ENCODE data around the gene LCN12. TPM values are rescaled to one million over a fixed set of nuclear protein-coding genes. Genes with fewer than 3 reads are reported as not detected.
A peak's percentile ranks its signal among the peaks of the same experiment; 100 is the strongest.

The LCN12 gene
- total and polyA plus RNA-seq, 2 donors from 2014 or later, result 35.5 to 42.9 TPM

GRCh38 chr9:136974817-136975535 is 22.9 kb downstream of the LCN12 start:
- FAIRE-seq (no peak), DNase-seq (no peak)
- intact Hi-C loops (cut with DNase I), result no loop called here
- Histone ChIP-seq H3K36me3 (ENCODE audit: control insufficient read depth in 2 of 3, insufficient read depth in 3 of 3, low read length in 3 of 3) (no peaks in the 10 kb centered on the region), H3K9me3 (ENCODE audit: control insufficient read depth in 2 of 3, insufficient read depth in 1 of 3, low read length in 3 of 3) (no peaks in the 10 kb centered on the region), H3K9ac (ENCODE audit: low read length in 3 of 3) (no peak overlapping the region), H3K27me3 (ENCODE audit: control insufficient read depth, insufficient read depth, low read length) (no peaks in the 10 kb centered on the region), H3K4me1 (ENCODE audit: control insufficient read depth in 2 of 3, insufficient read depth in 2 of 3, low read depth in 1 of 3, low read length in 3 of 3) (peaks cover 0 to 14% (median 0%) of the 10 kb centered on the region in 3 donors), H3K4me3 (ENCODE audit: low read length in 3 of 3) (no peak overlapping the region), H3K27ac (ENCODE audit: low read depth in 2 of 2, low read length in 2 of 2) (peak overlapping the region in 1 of 2 donors; percentile 37)
- no peak for TF ChIP-seq CTCF (IDR thresholded peaks at IDR 0.05; ENCODE audit: borderline replicate concordance, extremely low read depth, insufficient read depth)

- Histone ChIP-seq H3K36me3 (ENCODE audit: control insufficient read depth in 2 of 3, insufficient read depth in 3 of 3, low read length in 3 of 3) (no peaks in the 10 kb centered on the region), H3K9ac (ENCODE audit: low read length in 3 of 3) (no peak overlapping the region), H3K27ac (ENCODE audit: low read depth in 2 of 2, low read length in 2 of 2) (no peak overlapping the region), H3K9me3 (ENCODE audit: control insufficient read depth in 2 of 3, insufficient read depth in 1 of 3, low read length in 3 of 3) (no peaks in the 10 kb centered on the region), H3K27me3 (ENCODE audit: control insufficient read depth, insufficient read depth, low read length) (no peaks in the 10 kb centered on the region), H3K4me1 (ENCODE audit: control insufficient read depth in 2 of 3, insufficient read depth in 2 of 3, low read depth in 1 of 3, low read length in 3 of 3) (peaks cover 0 to 14% (median 0%) of the 10 kb centered on the region in 3 donors), H3K4me3 (ENCODE audit: low read length in 3 of 3) (no peak overlapping the region)
- no peak for FAIRE-seq
- intact Hi-C loops (cut with DNase I), result no loop called here
- peak in 1 of 5 donors; percentile 34 for DNase-seq
- TF ChIP-seq CTCF (IDR thresholded peaks at IDR 0.05; ENCODE audit: borderline replicate concordance, extremely low read depth, insufficient read depth), result no peak
These were observed 23.6 kb downstream of the LCN12 start for GRCh38 chr9:136975644-136976043.

- Histone ChIP-seq H3K27me3 (ENCODE audit: control insufficient read depth, insufficient read depth, low read length) (no peaks in the 10 kb centered on the region), H3K27ac (ENCODE audit: low read depth in 2 of 2, low read length in 2 of 2) (peak within 1 kb of the TSS; percentile 17 to 23), H3K4me3 (ENCODE audit: low read length in 3 of 3) (peak within 1 kb of the TSS in 1 of 3 donors; percentile 41), H3K4me1 (ENCODE audit: control insufficient read depth in 2 of 3, insufficient read depth in 2 of 3, low read depth in 1 of 3, low read length in 3 of 3) (peaks cover 0 to 14% (median 0%) of the 10 kb centered on the region in 3 donors), H3K9ac (ENCODE audit: low read length in 3 of 3) (no peak within 1 kb of the TSS), H3K9me3 (ENCODE audit: control insufficient read depth in 2 of 3, insufficient read depth in 1 of 3, low read length in 3 of 3) (no peaks in the 10 kb centered on the region), H3K36me3 (ENCODE audit: control insufficient read depth in 2 of 3, insufficient read depth in 3 of 3, low read length in 3 of 3) (no peaks in the 10 kb centered on the region)
- FAIRE-seq (no peak), DNase-seq (peak in 1 of 5 donors; percentile 87)
- TF ChIP-seq CTCF (IDR thresholded peaks at IDR 0.05; ENCODE audit: borderline replicate concordance, extremely low read depth, insufficient read depth), result no peak
- intact Hi-C loops (cut with DNase I), result no loop called here
These were observed 25.1 kb downstream of the LCN12 start, which contains the start of gene PTGDS for GRCh38 chr9:136977223-136977622. Gene PTGDS, plus strand, starts transcription at chr9:136977504. Its CDS starts 75 bp downstream, at chr9:136977579.

Data from kidney (tissue), 14 donors.